GM18519 (cell line): ENCODE data around the gene HGS.

Source experiments
- ATAC-seq: cut with Tn5 transposase; IDR thresholded peaks from one replicate; pipeline ENCODE4 v1.9.1; 2021; ENCODE audit warnings: mild to moderate bottlenecking, moderate library complexity; ENCODE audit not compliant: unreplicated experiment, low FRiP score

Gene HGS

DNA sequence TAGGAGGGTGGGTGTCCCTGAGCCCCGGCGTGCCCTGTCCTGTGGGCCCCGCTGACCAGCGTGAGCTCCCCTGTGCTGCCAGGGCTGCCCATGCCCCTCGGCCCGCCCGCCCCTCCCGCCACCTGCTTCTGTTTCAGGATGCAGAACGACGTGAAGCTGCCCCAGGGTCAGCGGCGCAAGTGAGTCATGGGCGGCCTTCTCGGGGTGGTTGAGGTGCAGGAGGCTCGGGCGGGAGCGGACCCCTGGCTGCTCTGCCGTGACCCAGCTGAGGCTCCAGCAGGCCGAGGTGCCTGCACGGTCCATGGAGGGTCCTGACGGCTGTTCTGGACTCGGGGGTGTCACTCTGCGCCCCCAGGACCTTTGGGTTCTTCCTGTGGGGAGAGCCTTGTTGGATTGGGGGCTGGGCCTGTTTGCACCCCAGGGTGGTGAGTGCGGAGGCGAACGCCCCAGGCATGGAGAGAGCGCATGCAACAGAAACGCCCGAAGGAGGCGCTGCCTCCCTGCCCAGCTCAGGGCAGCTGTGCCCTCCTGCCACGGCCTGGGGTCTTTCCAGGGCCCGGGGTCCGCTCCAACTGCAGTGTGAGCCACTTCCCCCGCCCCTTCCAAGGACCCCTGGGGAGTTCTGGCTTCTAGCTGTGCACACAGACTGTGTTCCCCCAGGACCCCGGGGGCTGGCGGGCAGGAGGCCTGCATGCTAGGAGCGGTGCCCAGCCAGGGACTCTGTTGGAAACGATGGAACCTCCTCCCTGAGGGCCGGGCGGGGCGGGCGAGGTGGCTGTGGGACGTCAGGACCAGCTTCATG is 32.3 kb downstream of the HGS start:
- no peak for ATAC-seq

DNA sequence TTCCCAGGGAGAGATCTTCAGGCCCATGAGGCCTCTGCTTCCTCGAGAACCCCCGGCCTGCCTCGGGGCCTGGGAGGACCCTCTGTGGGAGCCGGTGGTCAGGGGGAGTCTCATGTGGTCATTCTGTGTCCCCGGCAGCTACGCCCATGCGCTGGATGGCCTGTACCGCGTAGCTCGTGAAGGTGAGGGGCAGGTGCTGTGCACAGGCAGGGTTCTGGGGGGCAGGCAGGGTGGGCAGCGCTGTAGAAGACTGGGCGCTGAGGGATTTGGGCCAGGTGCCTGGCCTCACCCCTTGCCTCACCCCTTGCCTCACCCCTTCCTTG is 32.8 kb downstream of the HGS start:
- no peak for ATAC-seq

DNA sequence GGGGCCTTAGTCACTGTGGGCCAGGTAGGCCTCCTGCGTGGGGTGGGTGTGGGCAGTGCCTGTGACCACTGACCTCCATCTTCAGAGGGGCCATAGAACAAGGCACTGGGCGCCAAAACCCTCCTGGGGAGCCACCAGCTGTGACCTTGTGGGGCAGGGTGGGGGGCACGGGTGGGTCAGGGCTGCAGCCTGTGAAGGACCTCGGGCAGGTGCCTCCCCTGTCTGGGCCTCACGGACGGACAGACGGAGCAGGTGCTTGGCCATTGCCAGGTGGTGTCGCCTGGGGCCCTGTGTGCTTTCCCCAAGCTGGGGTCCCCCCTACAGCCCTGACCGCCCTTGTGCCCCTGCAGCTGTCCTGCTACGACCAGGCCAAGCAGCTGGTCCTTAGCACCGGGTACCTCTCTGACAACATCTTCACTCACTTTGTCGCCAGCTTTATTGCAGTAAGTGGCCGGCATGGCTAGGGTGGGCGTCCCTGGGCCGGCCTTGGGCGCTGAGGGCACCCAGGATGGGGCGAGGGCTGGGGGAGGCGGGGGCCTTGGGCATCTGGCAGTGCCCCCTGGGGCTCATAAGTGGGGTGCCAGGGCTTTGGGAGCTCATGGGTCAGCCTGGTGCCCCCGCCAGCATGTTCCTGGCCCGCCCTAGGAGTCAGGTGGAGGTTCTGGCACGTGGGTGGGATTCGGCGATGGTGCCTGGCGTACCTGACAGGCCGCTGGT is 33.4 kb downstream of the HGS start:
- ATAC-seq = no peak

DNA sequence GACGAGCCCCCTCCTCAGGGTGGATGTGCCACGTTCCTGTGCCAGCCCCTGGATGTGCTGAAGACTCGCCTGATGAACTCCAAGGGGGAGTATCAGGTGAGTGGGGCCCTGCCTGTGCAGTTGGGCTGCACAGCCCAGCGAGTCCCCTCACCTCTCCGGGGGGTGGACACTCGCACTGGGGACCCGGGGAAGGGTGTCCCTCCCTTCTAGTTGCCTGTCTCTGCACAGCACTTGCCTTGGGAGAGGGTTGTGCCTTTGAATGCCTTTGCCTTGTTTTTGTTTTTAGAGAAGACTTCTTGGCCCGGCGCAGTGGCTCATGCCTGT is 33.9 kb downstream of the HGS start:
- no peak for ATAC-seq

DNA sequence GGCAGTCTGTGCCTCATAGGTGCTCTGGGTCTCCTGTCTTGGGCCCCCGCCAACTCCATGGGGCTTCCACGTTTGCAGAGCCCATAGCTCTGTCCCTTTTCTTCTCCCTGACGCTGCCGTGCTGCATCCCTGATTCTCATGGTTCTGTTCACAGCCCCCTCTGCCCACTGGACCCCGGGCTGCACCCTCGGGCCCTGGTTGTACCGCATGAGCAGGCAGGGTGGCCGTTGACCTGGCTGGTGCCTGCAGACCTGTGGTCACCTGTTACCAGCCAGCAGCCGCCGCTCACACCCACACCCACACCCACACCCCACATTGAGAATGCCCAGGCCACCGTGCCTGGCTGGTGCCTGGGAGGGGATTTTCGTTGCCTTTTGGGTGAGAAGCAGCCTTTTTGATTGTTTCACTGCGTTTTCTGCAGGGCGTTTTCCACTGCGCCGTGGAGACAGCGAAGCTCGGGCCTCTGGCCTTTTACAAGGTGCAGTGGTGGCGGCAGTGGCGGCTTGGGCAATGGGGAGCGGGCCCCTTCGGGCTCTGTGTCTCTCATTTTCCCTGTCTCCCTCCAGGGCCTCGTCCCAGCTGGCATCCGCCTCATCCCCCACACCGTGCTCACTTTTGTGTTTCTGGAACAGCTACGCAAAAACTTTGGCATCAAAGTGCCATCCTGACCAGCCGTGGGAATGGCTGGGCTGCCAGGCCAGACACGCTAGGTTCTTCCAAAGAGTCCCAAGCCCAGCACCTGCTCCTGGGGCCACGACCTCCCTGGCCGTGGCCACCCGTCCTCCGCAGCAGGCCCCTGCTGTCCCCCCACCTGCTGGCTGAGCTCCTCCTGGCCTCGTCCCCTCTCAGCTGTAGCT is 35.8 kb downstream of the HGS start:
- no peak for ATAC-seq

DNA sequence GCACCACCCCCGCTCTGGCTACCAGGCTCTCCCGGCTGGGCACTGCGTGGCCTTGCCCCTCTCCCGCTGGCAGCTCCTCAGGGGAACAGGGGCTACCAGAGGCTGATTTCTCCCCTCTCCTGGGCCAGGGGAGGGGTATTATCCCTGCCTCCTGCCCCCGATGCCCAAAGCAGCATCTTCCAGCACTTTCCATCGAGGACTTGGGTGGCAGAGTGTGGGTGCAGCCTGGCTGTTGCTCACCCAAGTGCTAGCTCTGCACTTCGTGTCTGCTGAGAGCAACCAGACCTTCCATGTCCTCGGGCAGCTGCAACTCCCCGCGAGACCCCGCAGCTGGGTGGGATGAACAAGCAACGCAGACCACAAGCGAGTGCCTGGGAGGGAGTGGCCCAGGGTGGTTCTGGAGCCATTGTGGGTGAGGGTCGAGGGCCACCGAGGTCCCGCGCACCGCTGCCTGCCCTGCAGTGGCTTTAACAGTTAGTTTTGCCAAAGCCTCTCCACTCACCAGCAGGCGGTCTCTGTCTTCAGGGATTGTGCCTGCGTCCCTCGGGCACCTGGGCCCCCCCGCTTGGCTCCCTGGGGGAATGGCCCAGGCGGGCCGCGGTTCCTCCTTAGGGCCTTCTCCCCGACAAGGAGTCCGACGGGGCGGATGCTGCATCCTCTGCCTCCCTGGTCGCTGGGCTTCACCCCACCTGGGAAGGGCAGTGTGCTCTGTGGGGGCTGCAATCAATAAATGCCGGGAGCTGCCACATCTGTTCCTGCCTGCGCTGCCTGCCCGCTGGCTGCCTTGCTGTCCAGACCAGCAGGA is 36.7 kb downstream of the HGS start:
- ATAC-seq = no peak

DNA sequence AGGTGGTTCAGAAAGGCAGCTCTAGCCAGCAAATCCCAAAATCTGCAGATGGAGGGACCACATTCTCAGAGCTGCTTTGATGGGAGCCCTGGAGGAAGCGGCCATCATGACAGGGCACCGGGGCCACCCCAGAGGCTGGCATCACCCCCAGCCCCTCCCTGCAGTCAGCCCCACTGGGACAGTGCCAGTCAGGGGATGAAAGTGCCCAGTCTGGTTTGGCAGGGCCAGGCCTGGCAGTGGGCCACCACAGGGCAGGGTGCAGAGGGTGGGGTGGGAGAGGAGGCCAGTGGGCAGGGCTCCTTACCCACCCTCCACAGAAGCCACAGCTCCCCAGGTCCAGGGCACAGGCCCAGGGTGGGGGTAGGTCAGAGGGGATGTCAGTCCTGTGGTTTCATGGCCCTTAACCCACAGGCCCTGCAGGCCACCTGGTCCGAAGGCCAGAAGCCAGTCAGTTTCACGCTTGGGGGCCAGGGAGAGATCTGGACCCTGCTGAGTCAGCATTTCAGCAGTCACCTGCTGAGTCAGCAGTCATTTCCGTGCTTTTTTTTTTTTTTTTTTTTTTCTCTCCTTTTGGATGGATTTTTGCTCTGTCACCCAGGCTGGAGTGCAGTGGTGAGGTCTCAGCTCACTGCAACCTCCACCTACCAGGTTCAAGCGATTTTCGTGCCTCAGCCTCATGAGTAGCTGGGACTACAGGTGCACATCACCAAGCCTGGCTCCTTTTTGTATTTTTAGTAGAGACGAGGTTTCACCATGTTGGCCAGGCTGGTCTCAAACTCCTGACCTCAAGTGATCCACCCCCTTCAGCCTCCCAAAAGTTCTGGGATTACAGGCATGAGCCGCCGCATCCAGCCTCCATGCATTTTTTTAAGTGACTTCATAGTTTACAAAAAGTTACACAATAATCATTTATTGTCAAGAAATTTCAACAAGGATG is 38.6 kb downstream of the HGS start:
- no peak for ATAC-seq

DNA sequence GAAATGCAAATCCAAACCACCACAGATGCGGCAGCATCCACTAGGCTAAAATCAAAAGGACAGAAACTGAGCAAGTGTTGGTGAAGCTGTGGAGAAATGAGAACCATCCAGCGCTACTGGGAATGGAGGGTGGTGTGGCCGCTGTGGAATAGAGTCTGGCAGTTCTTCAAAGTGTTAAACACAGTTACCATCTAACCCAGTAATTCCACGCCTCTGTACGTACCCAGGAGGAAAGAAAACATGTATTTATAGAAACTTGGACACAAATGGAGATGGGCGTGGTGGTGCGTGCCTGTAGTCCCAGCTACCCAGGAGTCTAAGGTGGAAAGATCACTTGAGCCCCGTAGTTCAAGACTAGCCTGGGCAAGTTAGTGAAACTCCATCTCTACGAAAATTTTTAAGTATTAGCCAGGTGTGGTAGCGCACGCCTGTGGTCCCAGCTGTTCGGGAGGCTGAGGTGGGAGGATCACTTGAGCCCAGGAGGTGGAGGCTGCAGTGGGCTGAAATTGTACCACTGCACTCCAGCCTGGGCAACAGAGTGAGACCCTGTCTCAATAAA is 39.9 kb downstream of the HGS start:
- no peak for ATAC-seq

DNA sequence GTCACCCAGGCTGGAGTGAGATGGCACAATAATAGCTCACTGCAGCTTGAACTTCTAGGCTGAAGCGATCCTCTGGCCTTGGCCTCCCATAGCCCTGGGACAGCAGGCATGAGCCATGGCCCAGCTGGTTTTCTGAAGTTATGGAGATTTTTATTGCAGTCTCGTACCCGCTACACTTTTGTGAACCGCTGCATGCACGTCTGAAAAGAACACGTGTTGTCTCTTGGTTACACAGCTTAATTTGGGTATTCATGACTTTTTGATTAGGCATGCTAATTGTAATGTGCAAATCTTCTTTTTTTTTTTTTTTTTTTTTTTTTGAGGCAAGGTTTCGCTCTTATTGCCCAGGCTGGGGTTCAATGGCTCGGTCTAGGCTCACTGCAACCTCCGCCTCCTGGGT is 41.6 kb downstream of the HGS start:
- no peak for ATAC-seq

DNA sequence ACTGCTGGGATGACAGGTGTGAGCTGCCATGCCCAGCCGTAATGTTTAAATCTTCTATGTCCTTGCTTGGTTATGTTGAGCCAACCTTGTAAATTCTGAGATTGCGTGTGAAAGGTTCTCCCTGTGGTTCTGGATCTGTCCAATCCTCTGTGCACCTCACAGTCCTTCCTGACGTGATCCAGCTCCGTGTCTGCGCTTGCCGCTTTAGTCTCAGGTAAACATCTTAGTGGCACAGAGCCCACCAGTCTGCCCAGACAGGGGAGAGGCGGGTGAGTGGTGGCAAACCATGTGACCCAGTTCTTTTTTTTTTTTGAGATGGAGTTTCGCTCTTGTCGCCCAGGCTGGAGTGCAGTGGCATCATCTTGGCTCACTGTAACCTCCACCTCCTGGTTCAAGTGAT is 42.2 kb downstream of the HGS start:
- ATAC-seq = no peak

DNA sequence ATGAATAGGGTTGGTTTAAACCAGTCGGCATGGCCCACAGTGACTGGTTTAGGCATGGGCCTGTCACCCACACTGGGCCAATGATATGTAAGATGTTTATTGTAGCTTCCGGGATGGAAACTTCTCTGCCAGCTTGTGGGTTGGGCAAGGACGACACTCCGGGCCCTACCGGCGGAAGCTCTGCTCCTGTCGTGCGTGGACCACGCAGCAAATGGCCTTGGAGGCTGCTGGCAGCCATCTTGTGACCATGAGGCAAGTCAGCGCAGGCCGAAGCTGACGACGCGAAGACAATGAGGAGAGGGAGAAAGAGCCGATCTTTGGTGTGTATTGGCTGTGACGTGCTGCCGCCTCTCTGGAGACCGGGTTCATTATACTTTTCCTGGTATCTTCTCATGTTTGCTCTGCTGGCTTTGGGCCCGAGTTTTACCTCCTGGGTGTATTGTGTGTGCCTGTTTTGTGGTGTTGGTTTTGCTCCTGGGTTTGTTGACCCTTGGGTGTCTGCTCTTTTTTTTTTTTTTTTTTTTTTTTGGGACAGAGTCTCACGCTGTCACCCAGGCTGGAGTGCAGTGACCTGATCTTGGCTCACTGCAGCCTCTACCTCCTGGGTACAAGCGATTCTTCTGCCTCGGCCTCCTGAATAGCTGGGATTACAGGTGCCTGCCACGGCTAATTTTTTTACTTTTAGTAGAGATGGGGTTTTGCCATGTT is 43.7 kb downstream of the HGS start:
- ATAC-seq = no peak

DNA sequence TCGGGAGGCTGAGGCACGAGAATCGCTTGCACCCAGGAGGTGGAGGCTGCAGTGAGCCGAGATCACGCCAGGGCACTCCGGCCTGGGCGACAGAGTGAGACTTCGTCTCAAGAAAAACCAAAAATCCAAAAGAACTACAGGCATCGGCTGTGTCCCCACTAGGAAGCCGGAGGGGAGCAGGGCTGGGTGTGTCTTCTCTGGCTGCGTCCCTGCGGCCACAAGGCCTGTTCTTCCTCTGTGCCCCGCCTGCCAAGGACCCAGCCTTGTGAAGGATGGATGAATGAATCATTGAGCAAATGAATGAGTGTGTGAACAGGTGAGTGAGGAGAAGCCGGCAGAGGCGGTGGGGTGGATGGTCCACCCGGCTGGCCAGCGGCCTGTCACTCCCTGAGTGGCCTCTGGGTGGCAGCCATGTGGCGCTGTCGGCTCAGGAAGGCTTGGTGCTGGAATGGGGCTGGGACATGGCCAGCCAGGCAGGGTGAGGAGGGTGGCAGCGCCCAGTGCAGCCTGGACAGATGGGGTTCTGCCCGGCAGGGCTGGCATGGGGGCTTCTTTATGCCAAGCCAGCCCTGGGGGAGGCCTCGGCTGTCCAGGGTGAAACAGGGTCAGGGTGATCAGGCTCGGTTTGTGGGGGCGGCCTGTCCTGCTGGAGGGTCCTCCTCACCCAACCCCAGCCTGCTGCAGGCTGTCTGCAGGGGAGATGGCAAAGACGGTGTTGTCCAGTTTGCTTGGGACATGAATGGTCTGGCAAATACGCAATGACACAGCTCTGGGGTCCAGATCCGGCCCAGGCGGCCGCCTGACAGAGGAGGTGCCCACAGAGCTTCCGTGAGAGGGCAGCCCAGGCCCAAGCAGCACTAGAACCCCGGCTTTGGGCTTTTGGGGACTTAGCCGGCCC is 49.9 kb downstream of the HGS start:
- no peak for ATAC-seq

DNA sequence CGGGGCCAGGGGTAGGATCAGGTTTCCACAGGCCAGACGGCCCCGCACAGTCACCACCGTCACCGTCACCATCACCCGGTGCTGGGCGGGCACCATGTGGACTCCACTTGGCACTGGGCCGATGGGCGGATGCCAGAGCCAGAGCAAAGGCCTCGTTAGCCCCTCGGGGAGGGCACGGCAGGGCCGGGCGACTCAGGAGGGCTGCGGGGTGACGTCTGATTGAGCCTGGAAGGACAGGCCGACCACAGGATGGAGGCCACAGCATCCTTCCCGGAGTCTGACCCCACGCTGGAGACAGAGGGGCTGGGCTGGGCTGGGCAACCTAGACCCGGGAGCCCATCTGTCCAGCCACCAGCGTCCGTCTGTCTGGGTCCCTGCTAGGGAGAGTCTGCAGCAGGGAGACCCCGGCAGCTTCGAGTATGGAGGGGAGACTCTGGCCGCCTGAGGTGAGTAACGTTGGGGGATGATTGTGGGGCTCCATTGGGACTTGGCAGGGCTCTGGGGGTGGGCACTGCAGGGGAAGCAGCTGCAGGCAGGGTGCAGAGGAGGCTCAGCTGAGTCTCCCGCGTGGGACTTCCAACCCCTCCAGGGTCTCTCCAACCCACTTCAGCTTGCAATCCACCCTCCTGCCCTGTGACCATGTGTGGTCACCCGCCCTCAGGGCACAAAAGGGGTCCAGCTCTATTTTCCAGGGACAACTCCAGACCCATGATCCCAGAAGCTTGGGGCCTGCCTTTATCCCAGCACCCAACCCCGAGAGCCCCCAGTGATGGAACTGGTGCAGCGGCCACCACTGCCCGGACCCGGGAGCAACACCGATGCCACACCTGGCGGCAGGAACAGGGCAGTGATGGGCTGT is 50.8 kb downstream of the HGS start:
- ATAC-seq = no peak

DNA sequence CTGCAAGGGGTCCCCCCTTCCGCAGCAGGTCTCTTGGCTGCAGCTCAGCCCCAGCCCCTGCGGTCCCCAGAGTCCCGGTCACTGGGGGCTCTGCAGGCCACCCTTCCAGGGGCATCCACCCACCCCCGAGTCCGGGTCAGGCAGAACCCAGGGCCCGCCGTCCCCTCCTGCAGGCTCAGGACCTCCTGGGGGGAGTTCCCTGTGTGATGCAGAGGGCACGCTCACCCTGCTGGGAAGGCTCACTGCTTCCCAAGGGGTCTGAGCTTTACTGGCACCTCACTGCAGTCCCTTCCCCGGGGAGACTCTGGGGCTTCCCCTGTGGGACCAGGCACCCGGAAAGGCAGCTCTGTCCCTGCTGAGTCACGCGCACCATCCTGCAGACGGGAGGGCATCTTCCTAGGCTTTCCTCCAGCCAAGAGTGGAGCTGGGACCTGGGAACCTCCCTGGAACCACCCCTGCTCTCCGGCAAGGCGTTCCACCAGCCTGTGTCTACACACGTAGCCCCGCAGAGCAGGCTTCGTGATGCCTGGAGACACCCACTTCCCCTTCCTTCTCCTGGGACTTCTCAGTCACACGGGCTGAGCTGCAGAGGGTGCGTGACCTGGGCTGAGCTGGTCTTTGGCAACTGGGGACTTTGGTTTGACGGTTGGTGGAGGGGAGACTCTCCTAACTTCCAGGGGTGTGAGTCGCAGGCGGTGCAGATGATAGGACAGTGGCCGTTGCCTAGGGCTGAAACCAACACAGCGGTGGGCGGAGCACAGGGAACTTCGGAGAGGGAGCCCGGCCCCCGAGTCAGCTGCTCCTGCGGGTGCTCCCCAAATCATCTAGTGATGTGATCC is 51.7 kb downstream of the HGS start:
- ATAC-seq = no peak

DNA sequence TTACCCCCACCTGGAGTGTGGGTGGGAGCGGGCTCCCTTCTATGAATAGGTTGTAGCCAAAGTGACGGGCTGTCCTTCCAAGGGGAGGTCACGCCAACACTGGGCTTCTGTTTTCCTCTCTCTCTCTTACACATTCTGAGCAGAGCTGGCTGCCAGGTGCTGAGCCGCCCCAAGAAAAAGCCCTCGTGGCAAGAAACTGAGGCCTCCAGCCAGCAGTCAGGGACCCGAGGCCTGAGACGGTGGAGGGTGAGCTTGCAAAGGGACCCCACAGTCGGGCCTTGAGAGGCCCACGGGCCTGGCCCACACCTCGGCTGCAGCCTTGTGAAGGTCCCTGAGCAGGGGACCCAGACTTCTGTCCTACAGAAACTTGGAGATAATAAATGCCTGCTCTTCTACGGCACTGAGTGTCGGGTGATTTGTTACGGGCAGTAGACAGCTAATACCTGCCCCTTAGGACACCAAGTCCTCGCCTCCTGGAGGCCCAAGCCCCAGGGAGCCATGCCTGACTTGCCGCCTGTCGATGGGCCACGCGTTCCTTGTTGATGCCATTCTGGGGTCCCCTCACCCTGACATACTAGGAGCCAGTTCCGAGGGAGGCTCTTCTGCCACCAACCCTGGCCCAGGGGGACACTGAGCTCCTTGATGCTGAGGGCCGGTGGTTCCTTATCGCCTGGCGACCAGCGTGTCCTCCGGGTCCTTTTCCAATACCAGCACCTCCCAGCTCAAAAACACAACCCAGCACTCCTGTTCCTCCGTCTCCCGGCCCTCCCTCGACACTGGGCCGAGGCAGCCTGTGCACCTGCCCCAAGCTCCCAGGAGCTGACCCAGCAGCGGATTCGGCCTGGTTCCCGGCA is 54.4 kb downstream of the HGS start:
- no peak for ATAC-seq
